ENCODE measurements around the gene C1orf159.
A peak's percentile ranks its signal among the peaks of the same experiment; 100 is the strongest.

Gene C1orf159

DNA sequence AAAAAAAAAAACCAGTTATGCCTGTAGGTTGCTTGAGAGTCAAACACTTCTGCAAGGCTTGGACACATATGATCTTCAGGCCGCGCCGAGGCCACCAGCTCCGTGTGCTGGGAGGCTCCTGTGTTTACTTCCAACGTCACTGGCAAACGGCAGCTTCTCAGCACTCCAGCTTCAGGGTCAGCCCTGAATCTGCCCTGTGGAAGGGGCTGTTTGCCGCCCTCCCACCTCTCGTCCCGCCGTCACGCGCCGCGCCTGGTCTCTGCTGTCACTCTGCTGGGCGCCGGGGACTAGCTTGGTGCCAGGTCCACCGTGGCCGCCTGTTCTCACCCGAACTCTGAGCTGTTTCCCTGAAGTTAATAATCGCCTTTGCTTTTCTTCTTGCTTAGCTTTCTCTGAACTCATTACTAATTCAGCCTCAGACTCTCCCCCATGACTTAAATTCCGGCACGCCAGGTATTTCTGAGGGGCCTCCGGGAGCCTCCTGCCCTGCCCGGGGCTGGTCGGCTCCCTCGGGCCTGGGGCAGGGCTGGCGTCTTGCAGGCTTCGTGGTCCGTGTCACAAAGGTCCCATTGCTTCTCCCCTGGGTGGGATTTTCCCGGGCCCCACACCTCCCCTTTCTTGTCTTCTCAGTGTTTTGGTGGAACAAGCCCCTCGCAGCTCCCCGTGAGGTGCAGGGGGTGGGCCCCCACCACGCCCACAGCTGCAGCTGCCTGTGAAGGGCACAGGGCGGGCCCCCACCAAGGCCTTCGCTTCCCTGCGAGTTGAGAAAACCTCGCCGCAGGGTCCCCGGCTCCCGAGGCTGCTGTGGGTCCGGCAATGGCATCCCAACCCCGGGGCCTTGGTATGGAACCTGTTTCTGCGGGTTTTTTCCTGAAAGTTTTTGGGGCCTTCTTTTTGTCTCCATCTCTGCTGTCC, 14.6 kb upstream of the C1orf159 start:
- DNase-seq = peak; percentile 3

GRCh38 chr1:1129381-1129821, 13.5 kb upstream of the C1orf159 start:
- peak; percentile 2 for DNase-seq

- peak; percentile 2 for DNase-seq
Measured at GRCh38 chr1:1128454-1129139, 12.7 kb upstream of the C1orf159 start.

DNA sequence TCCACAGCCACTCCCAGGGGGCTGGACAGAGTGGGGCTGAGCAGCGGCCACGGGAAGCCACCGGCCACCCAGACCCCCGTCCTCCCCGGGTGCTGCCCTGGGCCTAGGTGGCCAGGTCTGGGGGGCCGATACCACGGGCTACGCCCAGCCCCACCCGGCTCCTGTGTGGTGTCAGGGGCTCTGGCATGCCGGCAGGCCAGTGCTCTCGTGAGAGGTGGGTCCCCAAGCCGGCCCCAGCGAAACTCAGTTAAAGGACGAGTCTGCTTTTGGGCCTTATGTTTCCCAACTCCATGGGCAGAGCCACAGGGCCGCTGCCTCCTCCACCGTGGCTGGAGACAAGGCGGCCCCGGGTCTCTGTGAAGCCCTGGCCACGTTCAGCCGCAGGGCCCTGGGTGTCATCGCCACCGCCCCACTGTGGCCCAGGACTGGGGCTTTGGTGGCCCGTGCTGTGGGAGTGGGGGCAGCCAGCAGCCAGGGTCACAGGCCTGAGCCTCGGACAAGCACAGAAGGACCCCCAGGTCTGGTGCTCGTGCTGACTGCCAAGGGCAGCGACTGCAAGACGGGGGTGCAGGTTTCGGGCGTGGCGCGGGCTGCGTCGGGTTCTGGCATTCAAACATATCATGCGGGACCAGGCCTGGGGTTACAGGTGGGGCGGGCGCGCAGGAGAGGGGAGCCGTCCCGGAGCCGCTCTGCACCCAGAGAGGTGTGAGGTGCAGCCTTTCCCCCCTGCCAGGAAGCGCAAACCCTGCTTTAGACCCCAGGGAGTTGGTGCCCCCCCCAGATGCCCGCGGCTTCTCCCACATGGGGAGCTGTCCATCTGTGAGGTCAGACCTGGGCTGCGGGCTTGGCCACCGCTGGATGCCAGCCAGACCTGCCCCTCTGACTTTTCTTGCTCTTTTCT, 11.9 kb upstream of the C1orf159 start:
- DNase-seq = peak; percentile 23

GRCh38 chr1:1125945-1126344, 10.1 kb upstream of the C1orf159 start:
- DNase-seq = no peak

DNA sequence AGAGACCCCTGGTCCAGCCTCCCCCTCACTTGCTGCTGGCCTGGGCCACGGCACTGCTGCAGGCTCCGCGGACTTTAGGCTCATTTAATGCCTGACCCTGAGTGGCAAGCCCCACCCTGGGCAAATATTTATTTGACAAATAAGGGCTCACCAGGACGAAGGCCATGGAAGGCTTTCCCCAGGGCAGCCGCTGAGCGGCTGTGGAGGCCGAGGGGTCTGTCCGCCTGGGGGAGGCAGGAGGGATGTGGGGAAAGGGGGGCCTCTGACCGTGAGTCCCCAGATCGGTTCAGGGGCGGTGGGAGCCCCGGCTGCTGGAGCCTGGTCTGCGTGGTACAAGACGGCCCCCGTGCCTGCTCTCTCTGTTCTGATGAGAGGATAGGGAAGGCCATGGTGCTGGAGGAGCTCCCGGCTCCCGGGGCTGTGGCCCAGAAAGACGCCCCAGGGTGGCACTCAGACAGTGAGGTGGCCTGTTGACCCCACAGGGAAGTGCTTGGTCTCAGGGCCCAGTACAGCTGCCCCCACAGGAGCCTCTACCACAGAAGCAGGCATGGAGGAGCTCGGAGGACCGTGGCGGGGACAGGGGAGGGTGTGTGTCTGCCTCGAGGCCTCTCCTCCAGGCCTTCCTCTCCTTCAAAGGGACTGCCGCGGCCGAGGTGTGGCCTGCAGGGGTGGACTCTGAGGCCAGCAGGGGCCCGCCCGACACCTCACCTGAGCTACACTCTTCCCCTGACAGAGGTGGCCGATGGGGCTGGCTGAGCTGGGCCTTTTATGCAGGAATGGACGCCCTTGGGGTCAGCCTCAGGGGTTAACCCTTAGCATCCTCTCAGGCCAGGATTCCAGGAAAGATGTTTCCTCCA, 9.1 kb upstream of the C1orf159 start:
- DNase-seq = peak; percentile 6

GRCh38 chr1:1124508-1124785, 8.6 kb upstream of the C1orf159 start:
- DNase-seq = no peak

DNA sequence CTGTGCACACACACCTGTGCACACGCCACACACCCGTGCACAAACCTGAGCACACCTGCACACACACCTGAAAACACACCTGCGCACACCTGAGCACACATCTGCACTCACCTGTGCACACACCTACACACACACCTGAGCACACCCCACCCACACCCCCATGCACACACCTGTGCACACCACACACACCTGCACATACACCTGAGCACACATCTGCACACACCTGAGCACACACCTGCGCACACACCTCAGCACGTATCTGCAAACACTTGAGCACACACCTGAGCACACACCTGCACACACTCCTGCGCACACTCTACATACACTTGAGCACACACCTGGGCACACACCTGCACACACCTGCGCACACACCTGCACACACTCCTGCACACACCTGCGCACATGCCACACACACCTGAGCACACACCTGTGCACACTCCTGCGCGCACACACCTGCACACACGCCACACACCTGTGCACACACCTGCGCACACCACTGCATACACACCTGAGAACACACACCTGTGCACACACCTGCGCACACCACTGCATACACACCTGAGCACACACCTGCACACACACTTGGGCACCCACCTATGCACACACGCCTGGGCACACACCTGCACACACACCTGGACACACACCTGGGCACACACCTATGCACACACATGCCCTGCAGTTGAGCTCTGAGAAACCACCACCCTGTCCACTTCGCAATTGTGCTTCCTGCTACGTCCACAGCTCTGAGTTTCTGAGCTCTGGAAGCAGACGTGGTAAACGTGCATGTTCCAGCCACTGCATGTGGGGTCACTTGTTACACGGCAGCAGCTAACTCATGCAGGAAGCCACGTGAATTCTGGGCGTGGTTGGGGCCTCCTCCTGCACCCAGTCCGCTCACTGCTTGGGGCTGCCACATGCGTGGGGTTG, 8.0 kb upstream of the C1orf159 start:
- DNase-seq = peak; percentile 45

- peak; percentile 45 for DNase-seq
Measured at GRCh38 chr1:1122981-1123480, 7.1 kb upstream of the C1orf159 start.

- peak; percentile 89 for DNase-seq
Measured at GRCh38 chr1:1122078-1122811, 6.4 kb upstream of the C1orf159 start.

GRCh38 chr1:1121611-1122077, 5.8 kb upstream of the C1orf159 start:
- DNase-seq = no peak

- DNase-seq = no peak
Measured at GRCh38 chr1:1120866-1121591, 5.1 kb upstream of the C1orf159 start.

DNA sequence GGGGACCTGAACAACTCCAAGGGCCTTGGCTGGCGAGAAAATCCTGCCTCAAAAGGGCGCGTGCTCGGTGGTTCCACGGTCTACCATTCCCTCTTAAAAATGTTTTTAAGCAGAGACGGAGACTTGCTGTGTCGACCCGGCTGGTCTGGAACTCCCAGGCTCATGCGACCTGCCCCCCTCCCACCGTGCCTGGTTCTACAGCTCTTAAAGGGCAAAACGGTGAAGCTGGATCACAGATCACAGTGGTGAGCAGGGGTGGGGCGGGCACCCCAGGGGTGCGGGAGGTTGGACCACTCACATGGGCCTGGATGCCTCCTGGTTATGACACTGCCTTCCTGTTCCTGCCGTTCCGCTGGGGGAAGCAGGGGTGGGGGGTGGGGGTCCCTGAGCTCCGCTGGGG, 4.2 kb upstream of the C1orf159 start:
- no peak for DNase-seq

GRCh38 chr1:1119272-1119890, 3.5 kb upstream of the C1orf159 start:
- DNase-seq = no peak

DNA sequence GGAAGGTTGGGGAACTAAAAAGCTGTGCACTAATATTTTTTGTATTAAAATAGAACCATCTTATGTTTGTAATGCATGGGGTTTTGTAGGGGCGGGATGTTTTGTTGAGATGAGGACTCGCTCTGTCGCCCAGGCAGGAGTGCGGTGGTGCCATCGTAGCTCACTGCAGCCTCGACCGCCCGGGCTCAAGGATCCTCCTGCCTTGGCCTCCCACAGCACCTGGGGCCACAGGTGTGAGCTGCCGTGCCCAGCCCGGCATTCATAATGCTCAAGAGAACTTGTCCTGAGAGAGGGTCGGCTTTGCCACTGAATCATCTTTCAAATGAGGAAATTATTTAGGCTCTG, 3.0 kb upstream of the C1orf159 start:
- no peak for DNase-seq

GRCh38 chr1:1118011-1118875, 2.4 kb upstream of the C1orf159 start:
- DNase-seq = peak; percentile 2

DNA sequence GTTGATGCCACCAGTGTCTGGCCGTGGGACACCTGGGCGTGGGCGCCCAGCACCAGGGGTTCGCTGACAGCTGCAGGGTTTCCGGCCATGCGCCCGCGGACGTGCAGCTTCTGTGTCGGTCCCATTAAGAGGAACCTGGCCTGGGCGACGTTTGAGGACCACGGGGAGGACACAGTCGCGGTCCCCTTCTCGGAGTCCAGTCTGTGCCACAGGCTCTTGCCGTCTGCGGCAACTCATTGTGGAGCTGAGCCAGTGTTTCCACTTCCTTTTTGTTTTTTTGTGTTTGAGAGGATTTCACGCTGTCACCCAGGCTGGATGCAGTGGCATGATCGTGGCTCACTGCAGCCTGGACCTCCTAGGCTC, 1.6 kb upstream of the C1orf159 start:
- no peak for DNase-seq
